ENCODE data around the gene NTM.

NTM gene

GRCh38 chr11:131616481-131617140, 246.2 kb downstream of the NTM start:
- no peak overlapping the region for H3K27ac ChIP-seq
- no peak overlapping the region for H3K4me3 ChIP-seq

GRCh38 chr11:131618201-131618600, 247.8 kb downstream of the NTM start:
- Histone ChIP-seq H3K4me3 (no peak overlapping the region), H3K27ac (no peak overlapping the region)

DNA sequence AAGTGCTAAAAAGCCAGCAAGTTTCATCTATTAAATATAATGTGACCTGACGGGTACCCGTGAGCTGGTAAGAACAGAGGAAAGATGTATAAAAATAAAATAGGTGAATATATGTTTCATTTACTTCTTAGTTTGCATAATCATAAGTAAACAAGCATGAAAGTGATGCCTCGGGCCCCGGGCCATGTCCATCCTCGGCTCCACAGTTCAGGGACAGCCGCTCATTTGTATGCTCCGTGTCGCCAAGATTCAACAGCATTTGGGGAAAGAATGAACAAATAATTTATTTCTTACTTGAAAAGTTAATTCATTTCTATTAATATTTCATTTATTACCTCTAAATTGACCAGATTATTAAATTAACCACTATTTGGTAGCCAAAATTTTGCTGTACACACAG, 251.8 kb downstream of the NTM start:
- Histone ChIP-seq H3K4me3 (no peak overlapping the region), H3K27ac (no peak overlapping the region)

DNA sequence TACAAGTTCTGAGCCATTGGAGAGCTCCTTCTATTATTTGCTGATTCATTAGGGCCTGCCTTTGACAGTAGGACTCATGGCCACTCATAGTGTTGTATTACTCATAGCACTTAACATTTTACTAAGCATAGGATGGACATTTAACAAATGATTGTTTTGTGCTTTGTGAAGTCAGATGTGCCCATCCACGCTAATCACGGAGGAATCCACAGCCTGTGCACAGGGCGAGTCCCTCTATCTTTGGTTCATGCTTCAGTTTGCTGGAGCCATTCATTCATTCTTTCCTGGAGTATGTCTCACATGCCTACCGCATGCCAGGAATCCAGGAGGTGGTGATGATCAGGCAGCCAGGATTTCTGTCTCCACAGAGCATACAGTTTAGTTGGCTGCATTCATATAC, 254.1 kb downstream of the NTM start:
- H3K27ac ChIP-seq: no peak overlapping the region
- H3K4me3 ChIP-seq: no peak overlapping the region

DNA sequence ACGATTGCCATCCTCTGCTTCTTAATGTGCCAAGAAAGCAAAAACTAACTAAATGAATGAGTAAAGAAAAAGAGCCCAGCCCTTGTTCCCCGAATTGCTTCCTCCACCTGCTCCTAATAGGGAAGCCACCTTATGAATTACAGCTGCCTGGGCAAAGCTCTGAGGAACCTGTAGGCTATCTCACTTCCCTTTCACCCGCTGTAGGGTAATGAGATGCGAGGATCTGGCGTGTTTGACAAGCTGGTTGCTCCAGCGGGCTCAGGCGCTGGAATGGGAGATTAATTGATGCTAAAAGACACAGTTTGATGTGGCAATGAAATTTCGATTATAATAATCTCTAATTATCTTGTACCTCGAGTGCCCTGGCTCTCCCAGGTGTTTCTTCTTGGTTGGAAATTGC, 256.4 kb downstream of the NTM start:
- H3K27ac ChIP-seq: no peak overlapping the region

GRCh38 chr11:131628739-131629138, 258.3 kb downstream of the NTM start:
- Histone ChIP-seq H3K4me3 (no peak overlapping the region), H3K27ac (no peak overlapping the region)

More for the DNA sequence above, 256.4 kb downstream of the NTM start:
- H3K4me3 ChIP-seq: no peak overlapping the region

DNA sequence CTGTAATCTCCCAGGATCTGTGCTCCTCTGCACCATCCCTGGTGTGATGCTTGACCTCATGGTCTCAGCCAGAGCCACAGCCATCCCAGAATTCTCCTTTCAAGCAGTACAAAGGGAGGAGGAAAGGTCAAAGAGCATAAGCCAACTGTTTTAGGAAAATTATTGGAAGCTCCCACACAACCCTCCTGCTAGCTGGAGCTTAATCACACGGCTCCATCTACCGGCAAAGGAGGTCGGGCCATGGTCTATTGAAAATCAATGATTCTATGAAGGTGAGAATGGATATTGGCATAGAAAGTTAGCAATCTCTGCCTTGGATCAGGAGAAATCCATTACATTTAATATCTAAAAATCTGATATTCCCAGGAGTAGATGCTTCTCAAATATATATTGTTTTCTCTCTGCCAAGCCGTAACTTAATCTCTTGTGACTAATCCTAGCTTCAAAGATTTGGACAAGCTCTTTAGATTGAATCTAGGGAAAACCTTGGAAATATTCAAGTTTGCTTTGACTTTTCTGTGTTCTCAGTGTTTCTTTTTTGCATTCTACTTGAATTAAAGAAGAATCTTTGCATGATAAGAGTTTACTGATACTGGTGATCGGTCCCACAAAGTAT, 259.6 kb downstream of the NTM start:
- H3K4me3 ChIP-seq: no peak overlapping the region
- H3K27ac ChIP-seq: no peak overlapping the region

GRCh38 chr11:131632971-131633370, 262.6 kb downstream of the NTM start:
- Histone ChIP-seq H3K4me3 (no peak overlapping the region), H3K27ac (no peak overlapping the region)

GRCh38 chr11:131633921-131634715, 263.7 kb downstream of the NTM start:
- Histone ChIP-seq H3K4me3 (no peak overlapping the region), H3K27ac (no peak overlapping the region)

GRCh38 chr11:131637469-131638175, 267.2 kb downstream of the NTM start:
- H3K4me3 ChIP-seq: no peak overlapping the region
- H3K27ac ChIP-seq: no peak overlapping the region

- H3K27ac ChIP-seq: no peak overlapping the region
- no peak overlapping the region for H3K4me3 ChIP-seq
Measured at GRCh38 chr11:131638889-131639288, 268.5 kb downstream of the NTM start.

DNA sequence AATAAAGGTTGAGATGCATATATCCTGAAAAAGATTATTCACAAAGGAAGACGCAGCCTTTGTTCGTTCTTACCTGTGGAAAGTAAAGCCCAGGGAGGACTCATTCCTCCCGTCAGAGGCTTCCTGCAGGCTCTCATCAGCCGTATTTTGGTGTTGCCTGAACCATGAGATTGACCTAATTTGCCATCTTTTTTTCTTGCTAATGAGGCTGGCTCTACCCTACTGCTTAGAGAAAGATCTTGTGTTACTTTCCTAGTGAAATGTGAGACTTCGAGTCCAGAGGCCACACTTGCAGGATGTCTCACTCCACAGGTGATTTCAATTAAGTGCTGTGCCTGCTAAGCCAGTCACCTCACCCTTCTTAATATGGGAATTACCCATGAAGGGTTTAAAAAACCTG, 269.9 kb downstream of the NTM start:
- Histone ChIP-seq H3K27ac (no peak overlapping the region), H3K4me3 (no peak overlapping the region)

- H3K27ac ChIP-seq: no peak overlapping the region
- H3K4me3 ChIP-seq: no peak overlapping the region
Measured at GRCh38 chr11:131642756-131643531, 272.5 kb downstream of the NTM start.

DNA sequence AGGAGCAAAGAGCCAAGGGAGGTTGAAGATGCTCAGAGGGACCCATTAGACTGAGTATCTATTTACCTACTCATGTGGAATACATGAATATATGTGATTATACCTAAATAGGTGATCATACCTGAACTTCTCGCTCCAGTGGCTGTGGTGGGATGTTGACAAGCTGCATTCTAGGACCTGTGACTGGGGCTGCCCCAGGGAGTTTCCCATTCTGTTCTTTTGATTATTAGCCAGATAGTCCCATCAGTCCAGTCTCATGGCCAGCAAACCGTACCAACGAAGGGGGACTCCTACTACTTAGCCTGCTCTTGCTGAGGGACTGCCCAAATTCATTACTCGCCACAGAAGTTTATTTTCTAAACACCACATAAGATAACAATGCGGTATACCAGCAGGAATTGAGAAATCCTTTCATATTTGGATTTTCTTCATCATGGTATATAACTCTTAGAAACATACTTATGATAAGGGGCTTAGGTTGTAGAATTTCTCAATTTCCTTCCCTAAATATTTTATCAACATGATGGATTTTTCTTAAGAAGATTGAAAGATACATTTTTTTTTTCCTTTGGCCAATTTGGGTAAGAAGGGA, 273.9 kb downstream of the NTM start:
- H3K27ac ChIP-seq: no peak overlapping the region

GRCh38 chr11:131645237-131645636, 274.8 kb downstream of the NTM start:
- H3K27ac ChIP-seq: no peak overlapping the region
- H3K4me3 ChIP-seq: no peak overlapping the region

More for the DNA sequence above, 273.9 kb downstream of the NTM start:
- no peak overlapping the region for H3K4me3 ChIP-seq

GRCh38 chr11:131649856-131650255, 279.4 kb downstream of the NTM start:
- no peak overlapping the region for H3K4me3 ChIP-seq
- no peak overlapping the region for H3K27ac ChIP-seq

DNA sequence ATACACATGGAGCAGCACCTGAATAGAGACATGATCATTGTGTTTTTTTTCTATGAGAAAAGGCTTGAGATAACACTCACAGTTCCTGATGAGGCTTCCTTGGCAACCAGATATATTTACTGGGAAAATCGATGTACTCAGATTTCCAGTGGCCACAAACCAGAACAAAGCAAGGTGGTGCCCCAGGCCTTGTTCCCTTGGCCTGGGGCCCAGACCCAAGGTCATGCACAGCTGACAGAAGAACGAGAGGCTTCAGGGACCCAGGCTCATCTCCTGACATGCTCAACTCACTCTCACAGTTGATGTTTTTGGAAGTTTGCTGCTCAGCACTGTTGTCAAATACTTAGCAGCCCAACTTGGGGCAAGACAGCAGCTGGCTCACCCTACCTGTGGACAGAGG, 281.8 kb downstream of the NTM start:
- H3K27ac ChIP-seq: no peak overlapping the region
- H3K4me3 ChIP-seq: no peak overlapping the region

DNA sequence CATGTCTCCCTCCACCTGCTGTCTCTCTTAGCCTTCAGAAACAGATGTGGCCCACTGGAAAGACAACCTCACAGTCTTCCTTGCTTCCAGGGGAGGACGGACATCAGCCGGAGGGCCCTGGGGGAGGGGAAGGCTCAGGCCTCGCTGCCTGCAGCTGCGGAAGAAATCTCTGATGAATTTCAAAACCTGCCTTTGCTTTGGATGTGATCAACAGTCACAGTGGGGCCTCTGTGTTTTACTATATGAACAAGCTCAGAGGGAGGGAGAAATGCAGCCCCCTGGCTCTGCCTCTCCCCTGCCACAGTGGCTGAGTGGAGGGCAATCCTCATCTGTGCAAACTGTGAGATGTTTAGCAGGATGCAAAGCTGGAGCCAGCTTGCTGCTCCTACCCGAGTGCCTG, 282.8 kb downstream of the NTM start:
- no peak overlapping the region for H3K27ac ChIP-seq
- no peak overlapping the region for H3K4me3 ChIP-seq

- no peak overlapping the region for H3K4me3 ChIP-seq
- H3K27ac ChIP-seq: no peak overlapping the region
Measured at GRCh38 chr11:131654849-131655248, 284.4 kb downstream of the NTM start.

Data from skin epidermis (tissue), 12 donors.